ENCODE data around the gene EIF6. TPM values are rescaled to one million over a fixed set of nuclear protein-coding genes. Genes with fewer than 3 reads are reported as not detected.

Gene EIF6
- total RNA-seq, 2 experiments from 2014 or later: 106 to 113 TPM

- CTCF ChIA-PET (ENCODE audit: unreplicated experiment): no interaction called here
- POLR2A ChIA-PET: interaction anchor here (0.7 kb wide), 1 partner anchor 858 kb away, joined by 4 read pairs; no protein-coding TSS in a partner anchor
- no peaks in the 10 kb centered on the region for H3K9me2 ChIP-seq (ENCODE audit: insufficient read depth, low read length)
- H3K4me1 ChIP-seq (ENCODE audit: insufficient read depth, low read length, poor library complexity, severe bottlenecking): peaks cover 13% of the 10 kb centered on the region
- H3K79me2 ChIP-seq (ENCODE audit: insufficient read depth, low read depth, low read length): peaks cover 29% of the 10 kb centered on the region
- no peak overlapping the region for H3K4me2 ChIP-seq (ENCODE audit: low read length)
- intact Hi-C loops (cut with micrococcal nuclease; ENCODE audit: unreplicated experiment): no loop called here
- no peak overlapping the region for H3K4me3 ChIP-seq (ENCODE audit: low read depth, low read length, poor library complexity, severe bottlenecking)
- H4K20me1 ChIP-seq (ENCODE audit: insufficient read depth, low read length): no peaks in the 10 kb centered on the region
- BruUV-seq (replicated peaks): no TSS peak
- H3K9me3 ChIP-seq (ENCODE audit: low read length): no peaks in the 10 kb centered on the region
- DNase-seq (ENCODE audit: low spot score): no peak
- TF ChIP-seq CTCF (conservative IDR thresholded peaks at IDR 0.05; ENCODE audit: low read length): no peak
- TF ChIP-seq EZH2phosphoT487 (IDR thresholded peaks at IDR 0.05; ENCODE audit: borderline replicate concordance, low read depth, low read length): no peak
- no peak overlapping the region for H3K27ac ChIP-seq (ENCODE audit: low read depth, low read length, poor library complexity, severe bottlenecking)
- H2AFZ ChIP-seq (ENCODE audit: low read length): no peak overlapping the region
- H3K36me3 ChIP-seq (ENCODE audit: insufficient read depth, low read length): peaks cover 20% of the 10 kb centered on the region
Measured at GRCh38 chr20:35286077-35286898, 1.7 kb upstream of the EIF6 start.

GRCh38 chr20:35285806-35286076, 1.2 kb upstream of the EIF6 start:
- Histone ChIP-seq H3K36me3 (ENCODE audit: insufficient read depth, low read length) (peaks cover 24% of the 10 kb centered on the region), H4K20me1 (ENCODE audit: insufficient read depth, low read length) (no peaks in the 10 kb centered on the region), H3K27ac (ENCODE audit: low read depth, low read length, poor library complexity, severe bottlenecking) (no peak overlapping the region), H3K4me2 (ENCODE audit: low read length) (no peak overlapping the region; the same call in 1 of the 2 replicates), H3K4me1 (ENCODE audit: insufficient read depth, low read length, poor library complexity, severe bottlenecking) (peaks cover 13% of the 10 kb centered on the region), H3K9me2 (ENCODE audit: insufficient read depth, low read length) (no peaks in the 10 kb centered on the region), H3K4me3 (ENCODE audit: low read depth, low read length, poor library complexity, severe bottlenecking) (no peak overlapping the region), H3K79me2 (ENCODE audit: insufficient read depth, low read depth, low read length) (peaks cover 29% of the 10 kb centered on the region), H2AFZ (ENCODE audit: low read length) (no peak overlapping the region; the same call in 1 of the 2 replicates), H3K9me3 (ENCODE audit: low read length) (no peaks in the 10 kb centered on the region)
- TF ChIP-seq CTCF (conservative IDR thresholded peaks at IDR 0.05; ENCODE audit: low read length) (no peak), EZH2phosphoT487 (IDR thresholded peaks at IDR 0.05; ENCODE audit: borderline replicate concordance, low read depth, low read length) (no peak)
- no peak for DNase-seq (ENCODE audit: low spot score)
- POLR2A ChIA-PET: no interaction called here
- no TSS peak for BruUV-seq (replicated peaks)
- intact Hi-C loops (cut with micrococcal nuclease; ENCODE audit: unreplicated experiment): no loop called here
- CTCF ChIA-PET (ENCODE audit: unreplicated experiment): no interaction called here
